ENCODE results near the gene CELSR1. TPM values are rescaled to one million over a fixed set of nuclear protein-coding genes. Genes with fewer than 3 reads are reported as not detected.

Gene CELSR1
- total RNA-seq, 1 experiment from 2014 or later, result 5.7 TPM

GRCh38 chr22:46425016-46425415 is 112.4 kb downstream of the CELSR1 start:
- DNase-seq (ENCODE audit: low spot score), result no peak

DNA sequence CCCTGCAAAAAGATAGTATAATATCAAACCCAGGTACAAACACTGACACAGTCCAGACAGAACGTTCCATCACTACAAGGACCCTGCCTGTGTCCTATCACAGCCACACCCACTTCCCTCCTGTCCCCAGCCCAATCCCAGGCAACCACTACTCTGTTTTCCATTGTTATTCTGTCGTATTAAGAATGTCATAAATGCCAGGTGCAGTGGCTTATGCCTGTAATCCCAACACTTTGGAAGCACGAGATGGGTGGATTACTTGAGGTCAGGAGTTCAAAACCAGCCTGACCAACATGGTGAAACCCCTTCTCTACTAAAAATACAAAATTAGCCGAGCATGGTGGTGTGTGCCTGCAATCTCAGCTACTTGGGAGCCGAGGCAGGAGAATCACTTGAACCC is 112.9 kb downstream of the CELSR1 start:
- no peak for DNase-seq (ENCODE audit: low spot score)

GRCh38 chr22:46422896-46423295 is 114.5 kb downstream of the CELSR1 start:
- no peak for DNase-seq (ENCODE audit: low spot score)

GRCh38 chr22:46421267-46421666 is 116.2 kb downstream of the CELSR1 start:
- no peak for DNase-seq (ENCODE audit: low spot score)

GRCh38 chr22:46419754-46420571 is 117.5 kb downstream of the CELSR1 start:
- no peak for DNase-seq (ENCODE audit: low spot score)

- no peak for DNase-seq (ENCODE audit: low spot score)
Measured at GRCh38 chr22:46418827-46419226, 118.6 kb downstream of the CELSR1 start.

GRCh38 chr22:46417769-46418168 is 119.7 kb downstream of the CELSR1 start:
- no peak for DNase-seq (ENCODE audit: low spot score)

DNA sequence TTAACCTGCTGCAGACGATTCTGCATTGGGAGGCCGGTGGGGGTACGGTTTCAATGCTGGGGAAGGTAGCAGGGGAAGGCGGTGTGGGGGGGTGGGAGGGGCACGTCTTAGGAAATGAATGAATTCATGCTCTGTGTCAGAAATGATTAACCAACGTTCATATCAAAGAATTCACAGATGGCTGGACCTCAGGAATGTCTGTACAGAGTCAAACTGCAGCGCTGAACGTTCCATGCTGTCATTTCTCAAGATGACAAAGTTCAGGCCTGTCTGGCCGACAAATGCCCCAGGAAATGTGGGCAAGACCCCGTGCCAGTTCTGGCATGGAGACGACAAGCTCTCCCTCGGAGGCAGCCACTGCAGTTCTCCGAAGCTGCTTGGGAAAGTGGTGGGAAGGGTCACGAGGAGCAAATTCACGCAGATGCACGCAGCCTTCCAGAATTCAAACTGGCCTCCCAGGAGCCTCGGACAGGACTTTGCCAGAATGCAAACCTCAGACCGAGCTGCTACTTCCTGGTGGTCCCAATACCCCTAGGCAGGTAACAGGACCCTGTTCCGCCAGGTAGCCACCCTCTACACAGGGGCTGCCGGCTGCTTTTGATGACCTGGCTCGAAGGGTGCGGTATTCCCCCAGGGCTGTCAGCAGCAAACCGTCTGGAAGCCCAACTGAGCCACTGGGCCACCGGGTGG is 120.4 kb downstream of the CELSR1 start:
- no peak for DNase-seq (ENCODE audit: low spot score)

- DNase-seq (ENCODE audit: low spot score), result no peak
Measured at GRCh38 chr22:46416520-46416871, 120.9 kb downstream of the CELSR1 start.

DNA sequence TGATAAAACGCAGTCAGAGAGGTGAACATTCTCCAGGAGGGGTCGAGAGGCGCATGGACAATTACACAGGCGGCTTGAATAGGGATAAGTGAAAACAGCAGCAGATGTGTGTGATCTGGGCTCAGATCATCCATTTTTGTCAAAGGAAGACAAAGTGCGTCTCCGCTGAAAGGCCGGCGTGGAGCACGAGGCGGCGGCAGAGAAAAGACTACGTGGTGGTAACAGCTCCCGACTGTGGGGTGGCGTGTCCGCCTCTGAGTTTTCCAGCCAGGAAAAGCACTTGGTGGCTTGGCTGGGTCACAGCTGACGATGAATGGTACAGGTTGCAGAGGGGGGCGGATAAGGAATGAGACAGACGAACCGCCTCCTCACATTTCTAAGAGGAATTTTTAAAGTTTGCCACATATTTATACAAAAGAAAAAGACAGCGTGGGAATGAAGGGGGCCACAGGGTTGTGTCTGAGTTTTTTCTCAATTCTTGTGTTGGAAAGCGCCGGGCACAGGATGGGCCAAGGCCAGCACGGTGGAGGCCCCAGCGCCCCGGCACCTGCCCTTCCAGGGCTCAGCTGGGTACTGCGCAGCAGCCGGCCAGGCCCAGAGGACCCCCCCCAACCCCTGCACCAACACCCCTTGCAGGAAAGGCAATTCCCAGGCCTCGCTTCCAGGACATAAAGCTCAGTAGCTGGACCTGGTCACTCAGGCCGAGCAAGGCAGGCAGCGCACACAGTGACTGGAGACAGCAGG is 121.5 kb downstream of the CELSR1 start:
- DNase-seq (ENCODE audit: low spot score), result no peak

GRCh38 chr22:46414704-46415103 is 122.7 kb downstream of the CELSR1 start:
- no peak for DNase-seq (ENCODE audit: low spot score)

DNA sequence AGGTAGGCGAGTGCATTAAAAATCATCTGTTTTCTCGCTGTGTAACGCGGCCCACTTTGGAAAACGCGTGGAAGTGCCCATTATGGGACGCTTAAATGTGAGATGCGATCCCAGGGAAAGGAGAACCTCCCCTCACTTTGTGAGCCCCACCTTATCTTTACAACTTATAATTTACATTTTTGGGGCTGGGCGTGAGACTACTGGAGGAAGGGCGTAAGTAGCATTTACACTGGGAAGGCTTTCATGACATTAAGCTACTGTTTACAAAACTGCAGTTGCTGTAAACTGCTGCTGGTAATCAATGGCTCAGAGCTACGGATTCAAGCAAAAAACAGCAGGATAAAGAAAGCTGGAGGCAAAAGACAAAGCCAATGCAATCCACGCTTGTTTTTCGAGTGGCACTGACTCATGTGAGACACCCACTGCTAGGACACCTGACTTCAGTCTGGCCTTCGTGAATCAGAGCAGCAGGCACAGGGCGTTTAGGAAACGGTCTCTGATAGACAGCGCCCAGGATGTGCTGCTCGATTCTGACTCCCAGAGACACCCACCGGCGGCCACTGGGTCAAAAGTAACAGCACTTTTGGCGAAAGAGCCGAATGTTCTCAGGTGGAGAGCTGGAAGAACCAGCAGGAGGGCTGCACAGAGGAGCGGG is 123.6 kb downstream of the CELSR1 start:
- no peak for DNase-seq (ENCODE audit: low spot score)

DNA sequence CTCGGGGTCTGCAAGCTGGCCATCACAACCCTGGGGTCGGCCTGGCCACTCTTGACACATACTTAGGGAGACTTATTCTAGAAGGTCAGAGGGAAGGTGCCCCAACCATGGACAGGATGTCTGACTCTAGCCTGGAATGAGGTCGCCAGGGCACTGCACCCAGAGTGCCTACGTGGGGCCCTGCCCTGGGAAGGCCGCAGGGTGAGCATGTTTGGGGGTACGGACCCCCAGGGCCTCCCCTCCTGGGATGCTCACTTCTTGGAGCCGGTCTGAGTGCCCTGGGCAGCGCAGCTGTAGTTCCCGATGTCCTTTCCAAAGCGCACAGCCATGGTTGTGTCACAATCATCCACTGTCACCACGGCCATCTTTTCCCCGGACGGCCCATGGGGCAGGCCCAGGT is 126.1 kb downstream of the CELSR1 start:
- DNase-seq (ENCODE audit: low spot score), result no peak

DNA sequence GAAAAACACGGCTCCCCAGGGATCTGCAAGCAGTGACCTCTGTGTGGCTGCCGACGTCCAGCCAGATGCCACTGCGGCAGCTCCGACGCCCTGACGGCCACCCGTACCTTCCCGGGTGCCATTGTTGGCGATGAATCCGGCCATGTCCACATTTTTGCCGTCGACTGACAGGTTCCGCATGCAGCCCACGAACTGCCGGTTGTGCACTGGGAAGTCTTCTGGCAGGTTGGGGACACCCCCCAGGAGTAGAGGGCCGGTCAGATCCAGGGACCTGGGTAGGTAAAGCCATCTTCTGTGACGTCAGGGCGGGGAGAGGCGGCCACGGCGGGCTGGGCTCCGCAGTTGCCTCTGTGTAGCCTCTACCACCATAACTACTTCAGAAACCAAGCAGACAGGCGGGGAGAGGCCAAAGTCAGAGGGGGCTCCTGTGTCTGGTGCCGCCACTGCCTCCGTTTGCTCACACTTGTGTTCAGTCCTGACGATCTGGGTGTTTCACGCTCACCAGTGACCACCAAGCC is 127.1 kb downstream of the CELSR1 start:
- DNase-seq (ENCODE audit: low spot score), result no peak

- no peak for DNase-seq (ENCODE audit: low spot score)
Measured at GRCh38 chr22:46409631-46410210, 127.7 kb downstream of the CELSR1 start.

GRCh38 chr22:46408568-46409506 is 128.6 kb downstream of the CELSR1 start:
- no peak for DNase-seq (ENCODE audit: low spot score)

DNA sequence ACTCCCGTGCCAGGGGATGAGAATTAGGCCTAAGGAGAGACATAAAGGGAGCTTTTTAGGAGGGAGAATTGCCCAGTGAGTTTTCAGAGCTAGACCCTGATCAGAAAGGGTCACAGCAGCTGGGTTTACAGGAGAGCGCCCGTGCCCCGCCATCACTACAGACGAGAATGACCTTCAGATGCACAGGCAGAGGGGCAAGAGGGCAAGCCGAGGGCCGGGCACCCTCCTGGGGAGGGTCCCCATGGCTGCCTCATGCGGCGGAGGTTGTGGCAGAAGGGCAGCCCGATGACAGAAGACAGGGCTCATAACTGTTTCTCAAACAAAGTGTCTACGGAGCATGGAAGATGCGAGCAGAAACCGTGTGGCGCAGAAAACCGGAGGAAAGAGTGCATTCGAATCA is 129.7 kb downstream of the CELSR1 start:
- DNase-seq (ENCODE audit: low spot score), result no peak

DNA sequence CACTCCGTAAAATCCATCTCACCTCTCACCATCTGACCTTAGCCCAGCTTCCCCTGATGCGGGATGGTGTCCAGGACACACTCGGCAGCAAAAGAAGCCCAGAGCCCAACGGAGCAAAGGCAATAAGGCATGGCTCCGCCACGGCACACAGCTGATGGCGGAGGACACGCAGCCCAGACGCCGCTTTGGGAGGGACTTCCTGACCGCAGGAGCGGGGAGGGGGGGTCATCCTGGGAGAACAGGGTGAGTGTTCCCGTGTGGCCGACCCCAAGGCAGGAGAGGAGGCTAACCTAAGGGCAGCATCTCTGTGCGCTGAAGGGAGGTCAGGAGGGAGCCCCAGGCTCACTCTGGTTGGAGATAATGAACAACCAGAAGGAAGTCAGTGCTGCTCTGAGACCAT is 130.6 kb downstream of the CELSR1 start:
- DNase-seq (ENCODE audit: low spot score), result no peak

- no peak for DNase-seq (ENCODE audit: low spot score)
Measured at GRCh38 chr22:46406349-46406748, 131.1 kb downstream of the CELSR1 start.

- DNase-seq (ENCODE audit: low spot score), result no peak
Measured at GRCh38 chr22:46405901-46406300, 131.5 kb downstream of the CELSR1 start.
